Neural cell (in vitro differentiated cells): ENCODE results near the gene SMIM10L2A. TPM values are rescaled to one million over a fixed set of nuclear protein-coding genes. Genes with fewer than 3 reads are reported as not detected.

Experiments used
- H2AFZ ChIP-seq: fragments of 200-600, 300-800 bp; sonication (generic), shearing (Covaris generic); 2 replicates; pipeline ENCODE4 v1.6.0; 2014; ENCODE audit warnings: low read depth, mild to moderate bottlenecking, antibody characterized with exemption, low read length, moderate library complexity
- H3F3A ChIP-seq: fragments of 200-600 bp; shearing (Covaris generic); 2 replicates; pipeline ENCODE4 v1.6.1; 2016; ENCODE audit warnings: mild to moderate bottlenecking, moderate library complexity, mixed read lengths, antibody characterized with exemption, low read length; ENCODE audit not compliant: insufficient read depth, poor library complexity, severe bottlenecking
- H3K27ac ChIP-seq: fragments of 200-600, 300-800 bp; sonication (generic), shearing (Covaris generic); 2 replicates; pipeline ENCODE4 v1.5.1; 2014; ENCODE audit warnings: mild to moderate bottlenecking, low read length, moderate library complexity
- H3K27me3 ChIP-seq: fragments of 300-800, 200-600 bp; sonication (generic), shearing (Covaris generic); 2 replicates; pipeline ENCODE4 v1.6.0; 2014; ENCODE audit warnings: mild to moderate bottlenecking, low read depth, low read length, moderate library complexity; ENCODE audit not compliant: insufficient read depth
- H3K36me3 ChIP-seq: fragments of 300-800, 200-600 bp; sonication (generic), shearing (Covaris generic); 2 replicates; pipeline ENCODE4 v1.5.1; 2014; ENCODE audit warnings: mild to moderate bottlenecking, antibody characterized with exemption, low read length, moderate library complexity; ENCODE audit not compliant: insufficient read depth
- H3K4me2 ChIP-seq: fragments of 300-800, 200-600 bp; sonication (generic), shearing (Covaris generic); 2 replicates; pipeline ENCODE4 v1.6.0; 2014; ENCODE audit warnings: mild to moderate bottlenecking, low read length
- H3K4me3 ChIP-seq: fragments of 300-800, 200-600 bp; sonication (generic), shearing (Covaris generic); 2 replicates; pipeline ENCODE4 v1.5.1; 2014; ENCODE audit warnings: mild to moderate bottlenecking, low read length, moderate library complexity
- H3K79me2 ChIP-seq: fragments of 200-600 bp; shearing (Covaris generic); replicated peaks from 2 replicates; pipeline ENCODE4 v1.6.0; 2014; ENCODE audit warnings: mild to moderate bottlenecking, low read length, moderate library complexity; ENCODE audit not compliant: insufficient read depth
- H3K9ac ChIP-seq: fragments of 300-800, 200-600 bp; sonication (generic), shearing (Covaris generic); 2 replicates; pipeline ENCODE4 v1.6.1; 2016; ENCODE audit warnings: mild to moderate bottlenecking, low read length, mixed read lengths
- H3K9me2 ChIP-seq: fragments of 200-600 bp; shearing (Covaris generic); 2 replicates; pipeline ENCODE4 v1.6.1; 2016; ENCODE audit warnings: mild to moderate bottlenecking, low read length, mixed read lengths; ENCODE audit not compliant: insufficient read depth
- H3K9me3 ChIP-seq: fragments of 200-600, 300-800 bp; sonication (generic), shearing (Covaris generic); 2 replicates; pipeline ENCODE4 v1.6.1; 2016; ENCODE audit warnings: mild to moderate bottlenecking, mixed run types, low read length, moderate library complexity, mixed read lengths
- H4K20me1 ChIP-seq: fragments of 200-600 bp; shearing (Covaris generic); 2 replicates; pipeline ENCODE4 v1.6.1; 2016; ENCODE audit warnings: mild to moderate bottlenecking, mixed run types; ENCODE audit not compliant: insufficient read depth
- EP300 ChIP-seq: fragments of 450-650 bp; conservative IDR thresholded peaks from 2 replicates; pipeline ENCODE4 v1.6.1; 2014; ENCODE audit warnings: antibody characterized with exemption, mild to moderate bottlenecking, moderate library complexity; ENCODE audit not compliant: poor library complexity, severe bottlenecking
- EZH2 ChIP-seq: fragments of 200-600, 300-800 bp; shearing (Covaris generic), sonication (generic); IDR thresholded peaks from 2 replicates; pipeline ENCODE4 v1.6.1; 2014; ENCODE audit warnings: antibody characterized with exemption, low read length, borderline replicate concordance, mild to moderate bottlenecking; ENCODE audit not compliant: insufficient read depth, poor library complexity, severe bottlenecking
- MXI1 ChIP-seq: fragments of 450-650 bp; conservative IDR thresholded peaks from 2 replicates; pipeline ENCODE4 v1.6.1; 2014; ENCODE audit warnings: antibody characterized with exemption, mild to moderate bottlenecking; ENCODE audit not compliant: poor library complexity, severe bottlenecking
- POLR2AphosphoS5 ChIP-seq: IDR thresholded peaks from 2 replicates; pipeline ENCODE4 v1.6.1; 2012
- RAD21 ChIP-seq: fragments of 450-650 bp; conservative IDR thresholded peaks from 2 replicates; pipeline ENCODE4 v1.6.1; 2014; ENCODE audit warnings: antibody characterized with exemption, mild to moderate bottlenecking, moderate library complexity
- SMC3 ChIP-seq: fragments of 450-650 bp; conservative IDR thresholded peaks from 2 replicates; pipeline ENCODE4 v1.6.1; 2014; ENCODE audit warnings: antibody characterized with exemption, mild to moderate bottlenecking, moderate library complexity; ENCODE audit not compliant: poor library complexity
- TAF1 ChIP-seq: IDR thresholded peaks from 2 replicates; pipeline ENCODE4 v1.6.1; 2012; ENCODE audit warnings: low read depth
- polyA plus RNA-seq: library from polyadenylated mRNA; depleted of rRNA; stranded (reverse); fragments of >200 nt; gene quantifications from 2 replicates; pipeline ENCODE4 v1.2.3, GENCODE V29; 2014
- TF ChIP-seq, protein P1 (sequence below): IDR thresholded peaks from 2 replicates; pipeline ENCODE4 v1.6.1; 2012; ENCODE audit warnings: borderline replicate concordance
- TF ChIP-seq, protein P2 (sequence below): fragments of 450-650 bp; IDR thresholded peaks from 2 replicates; pipeline ENCODE4 v1.5.1; 2014; ENCODE audit warnings: antibody characterized with exemption, mild to moderate bottlenecking, moderate library complexity; ENCODE audit not compliant: poor library complexity, severe bottlenecking

The SMIM10L2A gene
- polyA plus RNA-seq, 1 donor from 2014 or later: 5.4 TPM

DNA sequence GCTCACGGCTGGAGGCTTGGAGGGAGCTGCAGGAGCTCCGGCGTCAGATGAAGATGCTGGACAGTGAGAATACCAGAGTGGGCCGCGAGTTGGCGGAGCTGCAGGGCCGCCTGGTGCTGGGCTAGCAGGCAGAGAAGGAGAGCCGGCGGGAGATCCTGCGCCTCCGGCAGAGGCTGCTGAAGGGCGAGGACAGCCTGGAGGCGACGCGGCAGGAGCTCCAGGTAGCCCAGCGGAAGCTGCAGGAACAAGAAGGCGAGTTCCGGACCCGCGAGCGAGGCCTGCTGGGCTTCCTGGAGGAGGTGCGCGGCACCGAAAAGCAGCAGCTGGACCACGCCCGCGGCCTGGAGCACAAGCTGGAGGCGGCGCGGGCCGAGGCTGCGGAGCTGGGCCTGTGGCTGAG is 14.7 kb downstream of the SMIM10L2A start:
- Histone ChIP-seq H3K79me2 (no peaks in the 10 kb centered on the region), H3K9me3 (no peaks in the 10 kb centered on the region), H3K36me3 (no peaks in the 10 kb centered on the region), H2AFZ (no peak overlapping the region), H3K9me2 (no peaks in the 10 kb centered on the region), H3K4me3 (no peak overlapping the region), H3K27ac (no peak overlapping the region), H3F3A (no peaks in the 10 kb centered on the region), H3K4me2 (no peak overlapping the region), H4K20me1 (no peaks in the 10 kb centered on the region), H3K9ac (no peak overlapping the region), H3K27me3 (no peaks in the 10 kb centered on the region)
- TF ChIP-seq EZH2 (no peak), RAD21 (no peak), POLR2AphosphoS5 (no peak), EP300 (no peak), TAF1 (no peak), MXI1 (no peak), SMC3 (no peak)
- TF ChIP-seq, protein P1, sequence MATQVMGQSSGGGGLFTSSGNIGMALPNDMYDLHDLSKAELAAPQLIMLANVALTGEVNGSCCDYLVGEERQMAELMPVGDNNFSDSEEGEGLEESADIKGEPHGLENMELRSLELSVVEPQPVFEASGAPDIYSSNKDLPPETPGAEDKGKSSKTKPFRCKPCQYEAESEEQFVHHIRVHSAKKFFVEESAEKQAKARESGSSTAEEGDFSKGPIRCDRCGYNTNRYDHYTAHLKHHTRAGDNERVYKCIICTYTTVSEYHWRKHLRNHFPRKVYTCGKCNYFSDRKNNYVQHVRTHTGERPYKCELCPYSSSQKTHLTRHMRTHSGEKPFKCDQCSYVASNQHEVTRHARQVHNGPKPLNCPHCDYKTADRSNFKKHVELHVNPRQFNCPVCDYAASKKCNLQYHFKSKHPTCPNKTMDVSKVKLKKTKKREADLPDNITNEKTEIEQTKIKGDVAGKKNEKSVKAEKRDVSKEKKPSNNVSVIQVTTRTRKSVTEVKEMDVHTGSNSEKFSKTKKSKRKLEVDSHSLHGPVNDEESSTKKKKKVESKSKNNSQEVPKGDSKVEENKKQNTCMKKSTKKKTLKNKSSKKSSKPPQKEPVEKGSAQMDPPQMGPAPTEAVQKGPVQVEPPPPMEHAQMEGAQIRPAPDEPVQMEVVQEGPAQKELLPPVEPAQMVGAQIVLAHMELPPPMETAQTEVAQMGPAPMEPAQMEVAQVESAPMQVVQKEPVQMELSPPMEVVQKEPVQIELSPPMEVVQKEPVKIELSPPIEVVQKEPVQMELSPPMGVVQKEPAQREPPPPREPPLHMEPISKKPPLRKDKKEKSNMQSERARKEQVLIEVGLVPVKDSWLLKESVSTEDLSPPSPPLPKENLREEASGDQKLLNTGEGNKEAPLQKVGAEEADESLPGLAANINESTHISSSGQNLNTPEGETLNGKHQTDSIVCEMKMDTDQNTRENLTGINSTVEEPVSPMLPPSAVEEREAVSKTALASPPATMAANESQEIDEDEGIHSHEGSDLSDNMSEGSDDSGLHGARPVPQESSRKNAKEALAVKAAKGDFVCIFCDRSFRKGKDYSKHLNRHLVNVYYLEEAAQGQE: no peak
- TF ChIP-seq, protein P2, sequence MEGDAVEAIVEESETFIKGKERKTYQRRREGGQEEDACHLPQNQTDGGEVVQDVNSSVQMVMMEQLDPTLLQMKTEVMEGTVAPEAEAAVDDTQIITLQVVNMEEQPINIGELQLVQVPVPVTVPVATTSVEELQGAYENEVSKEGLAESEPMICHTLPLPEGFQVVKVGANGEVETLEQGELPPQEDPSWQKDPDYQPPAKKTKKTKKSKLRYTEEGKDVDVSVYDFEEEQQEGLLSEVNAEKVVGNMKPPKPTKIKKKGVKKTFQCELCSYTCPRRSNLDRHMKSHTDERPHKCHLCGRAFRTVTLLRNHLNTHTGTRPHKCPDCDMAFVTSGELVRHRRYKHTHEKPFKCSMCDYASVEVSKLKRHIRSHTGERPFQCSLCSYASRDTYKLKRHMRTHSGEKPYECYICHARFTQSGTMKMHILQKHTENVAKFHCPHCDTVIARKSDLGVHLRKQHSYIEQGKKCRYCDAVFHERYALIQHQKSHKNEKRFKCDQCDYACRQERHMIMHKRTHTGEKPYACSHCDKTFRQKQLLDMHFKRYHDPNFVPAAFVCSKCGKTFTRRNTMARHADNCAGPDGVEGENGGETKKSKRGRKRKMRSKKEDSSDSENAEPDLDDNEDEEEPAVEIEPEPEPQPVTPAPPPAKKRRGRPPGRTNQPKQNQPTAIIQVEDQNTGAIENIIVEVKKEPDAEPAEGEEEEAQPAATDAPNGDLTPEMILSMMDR: no peak

DNA sequence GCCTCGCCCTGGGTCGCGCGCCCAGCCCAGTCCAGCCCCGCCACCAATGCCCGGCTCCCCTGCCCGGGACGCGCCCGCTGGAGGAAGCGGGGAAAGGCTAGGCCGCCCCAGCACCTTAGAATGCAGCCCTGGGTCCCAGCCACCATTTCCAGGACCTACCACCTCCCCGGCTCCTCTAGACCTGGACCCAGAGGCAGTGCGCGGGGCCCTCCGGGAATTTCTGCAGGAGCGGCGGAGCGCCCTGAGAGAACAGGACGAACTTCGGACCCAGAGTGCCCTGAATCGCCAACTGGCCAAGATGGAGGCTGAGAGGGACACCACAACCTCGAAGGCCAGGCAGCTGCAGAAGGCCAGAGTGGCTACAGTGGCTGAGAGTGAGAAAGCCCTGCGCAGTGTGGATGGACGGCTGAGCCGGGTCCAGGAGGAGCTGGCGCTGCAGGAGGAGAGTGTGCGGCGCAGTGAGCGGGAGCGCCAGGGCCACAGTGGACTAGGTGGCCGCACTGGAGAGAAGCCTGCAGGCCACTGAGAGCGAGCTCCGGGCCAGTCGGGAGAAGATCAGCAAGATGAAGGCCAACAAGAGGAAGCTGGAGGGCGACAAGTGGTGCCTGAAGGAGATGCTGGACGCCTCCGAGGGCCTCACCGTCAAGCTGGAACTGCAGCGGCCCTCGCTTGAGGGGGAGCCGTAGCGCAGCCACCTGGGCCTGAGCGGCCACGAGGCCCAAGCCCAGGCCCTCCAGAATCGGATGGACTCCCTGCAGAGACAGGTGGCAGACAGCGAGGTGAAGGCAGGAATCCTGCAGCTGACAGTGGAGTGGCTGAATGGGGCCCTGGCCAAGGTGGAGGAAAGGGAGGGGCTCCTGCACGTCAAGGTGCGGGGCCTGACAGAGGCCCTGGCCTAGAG is 15.5 kb downstream of the SMIM10L2A start:
- Histone ChIP-seq H2AFZ (no peak overlapping the region), H3K9ac (no peak overlapping the region), H4K20me1 (no peaks in the 10 kb centered on the region), H3K36me3 (no peaks in the 10 kb centered on the region), H3F3A (no peaks in the 10 kb centered on the region), H3K79me2 (no peaks in the 10 kb centered on the region), H3K4me3 (no peak overlapping the region), H3K27ac (no peak overlapping the region), H3K9me3 (no peaks in the 10 kb centered on the region), H3K4me2 (no peak overlapping the region), H3K9me2 (no peaks in the 10 kb centered on the region), H3K27me3 (no peaks in the 10 kb centered on the region)
- no peak for TF ChIP-seq TAF1
- TF ChIP-seq SMC3: no peak
- no peak for TF ChIP-seq RAD21
- TF ChIP-seq EZH2: no peak
- TF ChIP-seq, protein P2: no peak
- TF ChIP-seq, protein P1: no peak
- no peak for TF ChIP-seq MXI1
